Neutrophil (primary cell): ENCODE data around the gene CROCC2.

ENCODE experiments used
- H3K27ac ChIP-seq: fragments of 200-600 bp; sonication (generic); 2 replicates; pipeline ENCODE4 v1.5.1; 2016; ENCODE audit warnings: mild to moderate bottlenecking, moderate library complexity
- H3K27me3 ChIP-seq: fragments of 200-600 bp; sonication (generic); 2 replicates; pipeline ENCODE4 v1.6.0; 2016; ENCODE audit warnings: mild to moderate bottlenecking
- H3K36me3 ChIP-seq: fragments of 200-600 bp; sonication (generic); 2 replicates; pipeline ENCODE4 v1.5.1; 2017
- H3K4me1 ChIP-seq, 2 experiments: fragments of 200-600 bp in 1 of 2; sonication (generic) in 1 of 2; 1 replicate in 1 of 2; 2 replicates in 1 of 2; pipeline versions ENCODE4 v1.5.1 to v1.6.1; 2013 to 2016; ENCODE audit warnings: low read depth in 1 of 2, low read length in 1 of 2, mild to moderate bottlenecking in 1 of 2, moderate library complexity in 1 of 2; ENCODE audit not compliant: control insufficient read depth in 1 of 2, insufficient read depth in 1 of 2
- H3K4me3 ChIP-seq, 2 experiments: fragments of 200-600 bp in 1 of 2; sonication (generic) in 1 of 2; 1 replicate in 1 of 2; 2 replicates in 1 of 2; pipeline ENCODE4 v1.5.1; 2013 to 2016; ENCODE audit warnings: low read depth in 1 of 2, low read length in 1 of 2, mild to moderate bottlenecking in 1 of 2, moderate library complexity in 1 of 2
- H3K9me3 ChIP-seq: fragments of 200-600 bp; sonication (generic); 2 replicates; pipeline ENCODE4 v1.5.1; 2016
- TF ChIP-seq, protein P1 (sequence below): fragments of 200-600 bp; sonication (generic); IDR thresholded peaks from 2 replicates; pipeline ENCODE4 v1.5.1; 2016; ENCODE audit warnings: antibody characterized with exemption

CROCC2 gene

GRCh38 chr2:240864475-240864874 lies 41.7 kb upstream of the CROCC2 start:
- TF ChIP-seq, protein P1, sequence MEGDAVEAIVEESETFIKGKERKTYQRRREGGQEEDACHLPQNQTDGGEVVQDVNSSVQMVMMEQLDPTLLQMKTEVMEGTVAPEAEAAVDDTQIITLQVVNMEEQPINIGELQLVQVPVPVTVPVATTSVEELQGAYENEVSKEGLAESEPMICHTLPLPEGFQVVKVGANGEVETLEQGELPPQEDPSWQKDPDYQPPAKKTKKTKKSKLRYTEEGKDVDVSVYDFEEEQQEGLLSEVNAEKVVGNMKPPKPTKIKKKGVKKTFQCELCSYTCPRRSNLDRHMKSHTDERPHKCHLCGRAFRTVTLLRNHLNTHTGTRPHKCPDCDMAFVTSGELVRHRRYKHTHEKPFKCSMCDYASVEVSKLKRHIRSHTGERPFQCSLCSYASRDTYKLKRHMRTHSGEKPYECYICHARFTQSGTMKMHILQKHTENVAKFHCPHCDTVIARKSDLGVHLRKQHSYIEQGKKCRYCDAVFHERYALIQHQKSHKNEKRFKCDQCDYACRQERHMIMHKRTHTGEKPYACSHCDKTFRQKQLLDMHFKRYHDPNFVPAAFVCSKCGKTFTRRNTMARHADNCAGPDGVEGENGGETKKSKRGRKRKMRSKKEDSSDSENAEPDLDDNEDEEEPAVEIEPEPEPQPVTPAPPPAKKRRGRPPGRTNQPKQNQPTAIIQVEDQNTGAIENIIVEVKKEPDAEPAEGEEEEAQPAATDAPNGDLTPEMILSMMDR: no peak
- no peak overlapping the region for H3K4me3 ChIP-seq
- H3K27me3 ChIP-seq: no peaks in the 10 kb centered on the region
- H3K9me3 ChIP-seq: no peaks in the 10 kb centered on the region
- no peak overlapping the region for H3K27ac ChIP-seq
- no peaks in the 10 kb centered on the region for H3K4me1 ChIP-seq
- H3K36me3 ChIP-seq: no peaks in the 10 kb centered on the region

- no peak overlapping the region for H3K27ac ChIP-seq
- no peak overlapping the region for H3K4me3 ChIP-seq
- H3K9me3 ChIP-seq: no peaks in the 10 kb centered on the region
- TF ChIP-seq, protein P1: no peak
- H3K4me1 ChIP-seq: no peaks in the 10 kb centered on the region
- no peaks in the 10 kb centered on the region for H3K27me3 ChIP-seq
- no peaks in the 10 kb centered on the region for H3K36me3 ChIP-seq
Measured at GRCh38 chr2:240865391-240865790, 40.7 kb upstream of the CROCC2 start.

GRCh38 chr2:240868286-240869108 lies 37.6 kb upstream of the CROCC2 start, which contains the start of gene AGXT:
Gene AGXT, plus strand, starts transcription at chr2:240868824. Its CDS starts 42 bp downstream, at chr2:240868866.
- no peak within 1 kb of the TSS for H3K4me3 ChIP-seq
- no peaks in the 10 kb centered on the region for H3K9me3 ChIP-seq
- H3K27me3 ChIP-seq: no peaks in the 10 kb centered on the region
- H3K27ac ChIP-seq: no peak within 1 kb of the TSS
- H3K36me3 ChIP-seq: no peaks in the 10 kb centered on the region
- H3K4me1 ChIP-seq: no peaks in the 10 kb centered on the region
- TF ChIP-seq, protein P1: no peak

DNA sequence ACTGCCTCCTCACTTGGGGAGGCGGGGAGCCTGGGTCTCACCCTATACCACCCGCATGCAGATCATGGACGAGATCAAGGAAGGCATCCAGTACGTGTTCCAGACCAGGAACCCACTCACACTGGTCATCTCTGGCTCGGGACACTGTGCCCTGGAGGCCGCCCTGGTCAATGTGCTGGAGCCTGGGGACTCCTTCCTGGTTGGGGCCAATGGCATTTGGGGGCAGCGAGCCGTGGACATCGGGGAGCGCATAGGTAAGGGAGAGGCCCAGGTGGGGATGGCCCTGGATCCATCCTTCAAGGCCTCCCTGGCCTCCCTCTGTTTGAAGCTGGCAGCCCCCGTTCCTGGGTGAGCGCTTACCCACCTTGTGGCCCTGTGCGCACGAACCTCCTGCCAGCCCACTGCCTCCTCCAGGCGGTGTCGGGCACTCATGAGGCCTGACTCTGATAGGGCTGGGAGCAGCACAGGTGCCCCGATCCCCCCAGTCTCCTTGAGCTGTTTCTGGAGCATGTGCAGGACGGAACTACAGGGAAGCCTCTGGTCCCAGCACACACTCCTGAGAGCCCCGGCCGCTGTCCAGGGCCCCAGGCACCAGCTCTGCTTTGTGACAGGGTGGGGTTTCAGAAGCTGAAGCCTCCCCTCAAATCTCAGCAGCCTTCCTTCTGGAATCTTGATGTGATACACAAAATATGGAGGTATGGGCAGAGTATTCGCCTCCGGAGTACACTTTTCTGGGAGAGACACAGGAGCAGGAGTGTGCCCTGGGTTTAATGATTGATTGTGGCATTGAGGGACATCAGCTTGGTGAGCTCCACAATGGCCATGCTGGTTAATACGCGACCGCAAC lies 36.8 kb upstream of the CROCC2 start:
- TF ChIP-seq, protein P1: no peak
- Histone ChIP-seq H3K36me3 (no peaks in the 10 kb centered on the region), H3K4me3 (no peak overlapping the region), H3K9me3 (no peaks in the 10 kb centered on the region), H3K4me1 (no peaks in the 10 kb centered on the region), H3K27me3 (no peaks in the 10 kb centered on the region), H3K27ac (no peak overlapping the region)

DNA sequence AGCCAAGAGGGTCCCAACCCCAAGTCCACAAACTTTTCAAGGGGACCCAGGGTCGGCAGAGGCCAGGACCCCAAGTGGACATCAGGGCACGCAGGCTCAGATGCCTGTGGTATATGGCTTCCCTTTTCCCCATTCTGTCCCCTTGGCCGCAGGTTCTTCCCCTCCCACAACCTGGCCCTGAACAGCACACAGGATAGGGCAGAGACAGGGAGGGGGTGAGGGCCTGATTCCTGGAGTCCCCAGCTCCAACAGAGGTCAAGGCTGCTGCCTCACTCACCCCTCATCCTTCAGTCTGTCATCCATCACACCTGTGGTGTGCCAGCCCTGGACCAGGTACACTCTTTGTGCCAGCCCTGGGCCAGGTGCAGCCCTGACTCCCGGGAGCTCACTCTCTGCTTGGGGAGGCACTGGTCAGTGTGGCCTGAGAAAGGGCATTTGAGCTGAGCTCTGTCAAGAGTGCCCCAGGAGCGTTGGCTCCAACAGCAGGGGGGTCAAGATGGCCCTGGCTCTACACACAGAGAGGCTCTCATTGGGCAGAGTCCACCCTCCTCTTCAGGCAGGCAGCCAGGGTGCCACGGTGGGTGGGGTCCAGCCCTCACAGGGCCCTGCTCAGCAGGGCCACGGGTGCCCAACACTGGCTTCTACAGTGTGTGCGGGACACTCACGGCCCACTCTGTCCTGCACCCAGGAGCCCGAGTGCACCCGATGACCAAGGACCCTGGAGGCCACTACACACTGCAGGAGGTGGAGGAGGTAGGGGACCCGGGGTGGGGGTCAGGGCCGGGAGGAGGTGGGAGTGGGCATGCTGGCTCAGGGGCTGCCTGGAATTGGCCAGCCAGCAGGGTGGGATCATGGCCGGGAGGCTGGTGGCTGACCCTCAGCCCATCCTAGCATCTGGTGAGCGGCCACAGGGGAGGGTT lies 35.9 kb upstream of the CROCC2 start:
- Histone ChIP-seq H3K4me1 (no peaks in the 10 kb centered on the region), H3K9me3 (no peaks in the 10 kb centered on the region), H3K4me3 (no peak overlapping the region), H3K27ac (no peak overlapping the region), H3K36me3 (no peaks in the 10 kb centered on the region), H3K27me3 (no peaks in the 10 kb centered on the region)
- TF ChIP-seq, protein P1: no peak
